Esophagus (tissue), 2 donors: ENCODE measurements around the gene DSC2. TPM values are rescaled to one million over a fixed set of nuclear protein-coding genes. Genes with fewer than 3 reads are reported as not detected.

ENCODE experiments used
- H3K27ac ChIP-seq, 2 donors: one replicate each; pipeline ENCODE4 v1.5.1; 2013; ENCODE audit warnings: low read depth in 2 of 2, mild to moderate bottlenecking in 2 of 2, inconsistent platforms in 1 of 2, low read length in 1 of 2, moderate library complexity in 1 of 2
- H3K27me3 ChIP-seq, 2 donors: one replicate each; pipeline ENCODE4 v1.6.1; 2013; ENCODE audit warnings: low read length in 2 of 2, control low read depth in 1 of 2, mild to moderate bottlenecking in 1 of 2; ENCODE audit not compliant: insufficient read depth in 2 of 2, control insufficient read depth in 1 of 2
- H3K36me3 ChIP-seq, 2 donors: one replicate each; pipeline ENCODE4 v1.6.1; 2013; ENCODE audit warnings: low read length in 1 of 2; ENCODE audit not compliant: control insufficient read depth in 2 of 2, insufficient read depth in 2 of 2
- H3K4me1 ChIP-seq, 2 donors: one replicate each; pipeline ENCODE4 v1.6.1; 2013; ENCODE audit warnings: low read length in 1 of 2; ENCODE audit not compliant: control insufficient read depth in 2 of 2, insufficient read depth in 2 of 2
- H3K4me3 ChIP-seq, 2 donors: one replicate each; pipeline ENCODE4 v1.5.1; 2013; ENCODE audit warnings: low read length in 2 of 2, mild to moderate bottlenecking in 2 of 2, low read depth in 1 of 2, moderate library complexity in 1 of 2
- H3K9me3 ChIP-seq, 2 donors: one replicate each; pipeline ENCODE4 v1.6.1; 2013; ENCODE audit warnings: mild to moderate bottlenecking in 2 of 2, low read depth in 1 of 2, low read length in 1 of 2, moderate library complexity in 1 of 2; ENCODE audit not compliant: control insufficient read depth in 2 of 2, insufficient read depth in 1 of 2
- WGBS, 2 donors: extraction: QIAGEN DNeasy Blood & Tissue Kit; methylation state at CpG; one replicate each; pipeline ENCODE4 v1.1.7; 2013; 5-methylcytosine and 5-hydroxymethylcytosine counted together
- polyA plus RNA-seq, 2 donors: library from polyadenylated mRNA; stranded (reverse); fragments of 200-250 nt; gene quantifications; one replicate each; pipeline ENCODE4 v1.2.3, GENCODE V29; 2013
- donor health status: healthy with polysubstance abuse.
- donor health status: Bipolar disorder and iron deficiency.

DSC2 gene
- polyA plus RNA-seq, 2 donors, result 63.5 to 123 TPM

GRCh38 chr18:31120594-31120993, 18.4 kb upstream of the DSC2 start:
- no peaks in the 10 kb centered on the region for H3K27me3 ChIP-seq
- H3K27ac ChIP-seq, result no peak overlapping the region
- no peak overlapping the region for H3K4me3 ChIP-seq
- 60 to 65% methylated on average over 2 of the region's 2 CpGs for WGBS, 2 donors
- no peaks in the 10 kb centered on the region for H3K36me3 ChIP-seq
- no peaks in the 10 kb centered on the region for H3K4me1 ChIP-seq
- no peaks in the 10 kb centered on the region for H3K9me3 ChIP-seq

GRCh38 chr18:31116853-31117595, 14.8 kb upstream of the DSC2 start:
- H3K27me3 ChIP-seq, result no peaks in the 10 kb centered on the region
- no peaks in the 10 kb centered on the region for H3K4me1 ChIP-seq
- 76 to 82% methylated on average over 2 of the region's 2 CpGs for WGBS, 2 donors
- H3K27ac ChIP-seq, result no peak overlapping the region
- no peaks in the 10 kb centered on the region for H3K9me3 ChIP-seq
- H3K4me3 ChIP-seq, result no peak overlapping the region
- H3K36me3 ChIP-seq, result no peaks in the 10 kb centered on the region

GRCh38 chr18:31112804-31113203, 10.6 kb upstream of the DSC2 start:
- Histone ChIP-seq H3K27ac (no peak overlapping the region), H3K36me3 (no peaks in the 10 kb centered on the region)
- 86 to 89% methylated on average over 2 of the region's 2 CpGs for WGBS, 2 donors

GRCh38 chr18:31105733-31106132, 3.5 kb upstream of the DSC2 start:
- Histone ChIP-seq H3K4me1 (no peaks in the 10 kb centered on the region), H3K36me3 (no peaks in the 10 kb centered on the region), H3K4me3 (no peak overlapping the region), H3K9me3 (no peaks in the 10 kb centered on the region), H3K27ac (no peak overlapping the region), H3K27me3 (no peaks in the 10 kb centered on the region)
- WGBS, 2 donors, result 85 to 91% methylated on average over 3 of the region's 3 CpGs

More at GRCh38 chr18:31112804-31113203, 10.6 kb upstream of the DSC2 start:
- Histone ChIP-seq H3K4me1 (no peaks in the 10 kb centered on the region), H3K9me3 (no peaks in the 10 kb centered on the region), H3K27me3 (no peaks in the 10 kb centered on the region), H3K4me3 (no peak overlapping the region)

- 70 to 73% methylated on average over 3 of the region's 3 CpGs for WGBS, 2 donors
- H3K4me3 ChIP-seq, result no peak overlapping the region
- H3K9me3 ChIP-seq, result no peaks in the 10 kb centered on the region
These were observed 2.2 kb upstream of the DSC2 start for GRCh38 chr18:31104444-31104843.

GRCh38 chr18:31103423-31103822, 1.2 kb upstream of the DSC2 start:
- no peaks in the 10 kb centered on the region for H3K9me3 ChIP-seq
- H3K36me3 ChIP-seq, result no peaks in the 10 kb centered on the region
- H3K27ac ChIP-seq, result peak overlapping the region in 1 of 2 donors; percentile 67
- H3K27me3 ChIP-seq, result no peaks in the 10 kb centered on the region
- H3K4me1 ChIP-seq, result no peaks in the 10 kb centered on the region
- 58 to 74% methylated on average over 3 of the region's 3 CpGs for WGBS, 2 donors
- H3K4me3 ChIP-seq, result no peak overlapping the region

More at GRCh38 chr18:31104444-31104843, 2.2 kb upstream of the DSC2 start:
- H3K4me1 ChIP-seq, result no peaks in the 10 kb centered on the region
- no peaks in the 10 kb centered on the region for H3K36me3 ChIP-seq
- no peaks in the 10 kb centered on the region for H3K27me3 ChIP-seq
- H3K27ac ChIP-seq, result no peak overlapping the region

- Histone ChIP-seq H3K4me3 (no peak overlapping the region), H3K27ac (peak overlapping the region; percentile 59 to 92)
- 53 to 64% methylated on average over 2 of the region's 2 CpGs for WGBS, 2 donors
These were observed 720 bp upstream of the DSC2 start for GRCh38 chr18:31102941-31103340.

GRCh38 chr18:31101183-31102024, 817 bp downstream of the DSC2 start:
- Histone ChIP-seq H3K27me3 (no peaks in the 10 kb centered on the region), H3K36me3 (no peaks in the 10 kb centered on the region), H3K9me3 (no peaks in the 10 kb centered on the region), H3K4me3 (peak overlapping the region; percentile 72 to 93), H3K27ac (peak overlapping the region; percentile 92 to 99), H3K4me1 (no peaks in the 10 kb centered on the region)
- WGBS, 2 donors, result 2% methylated on average over 67 to 72 of the region's 72 CpGs

More at GRCh38 chr18:31102941-31103340, 720 bp upstream of the DSC2 start:
- H3K4me1 ChIP-seq, result no peaks in the 10 kb centered on the region
- H3K9me3 ChIP-seq, result no peaks in the 10 kb centered on the region
- H3K27me3 ChIP-seq, result no peaks in the 10 kb centered on the region
- no peaks in the 10 kb centered on the region for H3K36me3 ChIP-seq

- Histone ChIP-seq H3K27ac (peak overlapping the region; percentile 92 to 99), H3K27me3 (no peaks in the 10 kb centered on the region)
- 10 to 11% methylated on average over 23 of the region's 23 CpGs for WGBS, 2 donors
These were observed 1.6 kb downstream of the DSC2 start for GRCh38 chr18:31100436-31101182.

More at GRCh38 chr18:31100436-31101182, 1.6 kb downstream of the DSC2 start:
- no peaks in the 10 kb centered on the region for H3K36me3 ChIP-seq
- H3K9me3 ChIP-seq, result no peaks in the 10 kb centered on the region
- H3K4me3 ChIP-seq, result peak overlapping the region; percentile 72 to 93
- peaks cover 0 to 2% of the 10 kb centered on the region in 2 donors for H3K4me1 ChIP-seq
